GM18867 (cell line): ENCODE results near the gene MTRR.
A peak's percentile ranks its signal among the peaks of the same experiment; 100 is the strongest.

Source experiments
- ATAC-seq: cut with Tn5 transposase; IDR thresholded peaks from one replicate; pipeline ENCODE4 v1.9.1; 2021; ENCODE audit warnings: mild to moderate bottlenecking, moderate library complexity; ENCODE audit not compliant: unreplicated experiment

Gene MTRR

GRCh38 chr5:7868773-7869473 lies at the start of gene MTRR, which contains the start of gene FASTKD3:
Gene MTRR (plus strand): TSS chr5:7869148. CDS start chr5:7870795, 1,647 bp downstream.
Gene FASTKD3 (minus strand): TSS chr5:7869031. CDS start chr5:7868083, 948 bp downstream.
- ATAC-seq: peak; percentile 94

DNA sequence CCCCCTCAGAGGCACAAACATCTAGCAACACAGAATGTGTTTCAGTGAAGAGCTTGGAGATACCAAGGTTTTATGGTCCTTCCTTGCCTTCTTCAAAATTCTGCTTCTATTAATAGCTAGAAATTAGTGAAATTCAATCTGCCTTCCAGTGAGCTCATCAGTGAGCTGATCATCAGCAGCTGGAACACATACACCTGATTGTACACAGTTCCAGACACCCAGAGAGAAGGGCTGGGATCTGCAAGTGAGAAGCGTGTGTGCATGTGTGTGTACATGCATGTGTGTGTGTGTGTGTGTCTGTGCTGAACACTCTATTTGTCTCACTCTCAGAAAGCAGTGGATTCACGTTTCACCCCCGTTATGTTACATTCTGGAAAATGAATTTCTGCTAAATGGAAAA lies 46.5 kb upstream of the MTRR start:
- no peak for ATAC-seq

GRCh38 chr5:7823594-7823993 lies 45.4 kb upstream of the MTRR start:
- no peak for ATAC-seq

DNA sequence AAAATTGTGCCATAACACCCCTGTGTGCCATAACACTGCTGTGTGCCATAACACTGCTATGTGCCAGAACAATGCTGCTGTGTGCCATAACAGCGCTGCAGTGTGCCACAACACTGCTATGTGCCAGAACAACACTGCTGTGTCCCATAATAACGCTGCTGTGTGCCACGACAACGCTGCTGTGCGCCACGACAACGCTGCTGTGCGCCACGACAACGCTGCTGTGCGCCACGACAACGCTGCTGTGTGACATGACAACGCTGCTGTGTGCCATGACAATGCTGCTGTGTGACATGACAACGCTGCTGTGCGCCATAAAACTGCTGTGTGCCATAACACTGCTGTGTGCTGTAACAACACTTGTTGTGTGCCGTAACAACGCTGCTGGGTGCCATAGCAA lies 44.0 kb upstream of the MTRR start:
- no peak for ATAC-seq

GRCh38 chr5:7825630-7826029 lies 43.3 kb upstream of the MTRR start:
- no peak for ATAC-seq

- no peak for ATAC-seq
These were observed 41.3 kb upstream of the MTRR start for GRCh38 chr5:7827610-7828009.

DNA sequence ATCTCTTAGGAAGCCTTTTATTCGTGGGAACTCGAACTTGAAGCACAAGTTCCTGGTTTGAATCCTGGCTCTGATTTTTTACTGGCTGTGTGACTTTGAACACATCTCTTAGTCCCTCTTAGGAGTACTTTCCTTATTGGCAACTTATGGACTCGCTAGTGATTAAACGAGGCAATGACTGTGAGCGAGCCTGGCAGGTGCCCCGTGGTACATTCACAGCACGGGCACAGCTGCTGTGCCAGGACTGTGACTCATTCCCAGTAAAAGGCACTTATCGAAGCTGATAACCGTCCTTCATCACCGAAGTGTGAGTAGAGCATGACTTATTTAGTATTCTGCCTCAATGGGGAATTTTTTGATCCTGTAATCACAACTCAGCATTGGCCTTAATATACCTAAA lies 40.7 kb upstream of the MTRR start:
- no peak for ATAC-seq

GRCh38 chr5:7834982-7835381 lies 34.0 kb upstream of the MTRR start:
- ATAC-seq: no peak

DNA sequence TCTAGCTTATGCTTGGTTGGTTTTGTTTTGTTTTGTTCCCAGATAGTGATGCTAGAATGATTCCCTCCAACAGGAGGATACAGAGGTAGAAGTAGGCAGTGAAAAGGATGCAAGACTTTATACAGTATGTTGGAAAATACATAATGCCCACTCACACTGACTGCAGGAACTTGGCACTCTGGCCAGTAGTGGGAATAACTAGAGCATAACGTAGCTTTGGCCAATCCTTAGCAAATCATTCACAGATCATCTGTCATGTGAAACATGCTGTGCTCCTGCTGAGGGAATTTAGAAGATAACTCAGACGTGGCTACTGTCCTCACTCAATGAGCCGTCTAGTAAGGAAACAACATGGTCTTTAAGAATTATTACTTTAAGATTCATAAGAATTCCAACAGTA lies 31.5 kb upstream of the MTRR start:
- ATAC-seq: no peak

DNA sequence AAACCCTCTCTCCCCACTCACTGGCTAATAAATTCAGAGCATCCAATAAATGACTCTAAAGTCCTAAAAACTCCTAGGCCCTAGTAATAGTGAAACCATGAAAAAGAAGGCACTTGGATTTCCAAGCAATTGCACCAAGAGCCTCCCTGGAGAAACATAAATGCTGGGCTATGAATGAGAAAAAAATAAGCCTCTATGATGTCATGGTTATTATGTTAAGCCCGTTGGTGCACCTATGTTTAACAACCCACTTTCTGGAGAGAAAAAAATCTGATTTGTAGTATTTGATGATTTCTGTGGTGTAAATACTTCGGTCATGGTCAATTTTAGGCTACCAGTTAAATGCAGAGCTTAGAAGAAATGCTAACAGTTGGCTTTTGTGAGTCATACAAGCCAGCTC lies 26.4 kb upstream of the MTRR start:
- ATAC-seq: no peak

- ATAC-seq: no peak
These were observed 24.0 kb upstream of the MTRR start for GRCh38 chr5:7844901-7845300.

- ATAC-seq: no peak
These were observed 23.4 kb upstream of the MTRR start for GRCh38 chr5:7845557-7845956.

GRCh38 chr5:7846327-7846726 lies 22.6 kb upstream of the MTRR start:
- ATAC-seq: no peak

DNA sequence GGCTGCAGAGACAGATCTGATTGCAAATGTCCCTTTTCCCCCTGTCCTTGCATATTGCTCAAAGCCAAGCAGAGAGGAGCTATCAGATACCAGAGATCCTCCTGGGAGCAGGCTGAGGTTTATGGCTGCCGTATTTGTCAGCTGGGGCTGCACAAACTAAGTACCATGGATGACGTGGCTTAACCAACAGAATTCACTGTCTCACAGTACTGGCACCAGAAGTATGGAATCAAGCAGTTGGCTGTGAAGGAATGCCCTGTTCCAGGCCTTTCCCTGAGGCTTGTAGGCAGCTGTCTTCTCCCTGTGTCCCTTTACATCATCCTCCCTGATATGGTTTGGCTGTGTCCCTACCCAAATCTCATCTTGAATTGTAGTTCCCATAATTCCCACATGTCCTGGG lies 20.7 kb upstream of the MTRR start:
- ATAC-seq: no peak

GRCh38 chr5:7849681-7850394 lies 19.1 kb upstream of the MTRR start:
- no peak for ATAC-seq

- ATAC-seq: no peak
These were observed 18.3 kb upstream of the MTRR start, which contains the start of gene CFAP90 for GRCh38 chr5:7850395-7851239. Gene CFAP90 (minus strand): TSS chr5:7851133. CDS start chr5:7851021, 112 bp downstream.

- ATAC-seq: no peak
These were observed 17.7 kb upstream of the MTRR start for GRCh38 chr5:7851240-7851592.

- ATAC-seq: no peak
These were observed 17.2 kb upstream of the MTRR start for GRCh38 chr5:7851617-7852289.

- no peak for ATAC-seq
These were observed 16.4 kb upstream of the MTRR start for GRCh38 chr5:7852542-7852941.

GRCh38 chr5:7852988-7853387 lies 16.0 kb upstream of the MTRR start:
- ATAC-seq: no peak

- ATAC-seq: no peak
These were observed 13.3 kb upstream of the MTRR start for GRCh38 chr5:7855611-7856010.
